Pancreas (tissue), 10 donors: ENCODE results near the gene CASP5. TPM values are rescaled to one million over a fixed set of nuclear protein-coding genes. Genes with fewer than 3 reads are reported as not detected.

ENCODE experiments used
- ATAC-seq, 4 donors: fragments of 200-7000 bp; cut with Tn5 transposase; one replicate each; pipeline versions ENCODE4 v1.8.0 to v1.9.1; 2020; ENCODE audit warnings: mild to moderate bottlenecking in 4 of 4, moderate library complexity in 4 of 4
- DNase-seq, 6 donors: peaks; one replicate each; pipeline ENCODE4 v3.0.0-alpha.2; 2020
- FAIRE-seq: peaks from 2 replicates; lab custom pipeline; 2012; peaks lifted over from hg19 to GRCh38; lab: Jason Lieb, UNC
- H3K27ac ChIP-seq, 4 donors: fragments of 200-600 bp; sonication (generic); 1 replicate in 3 of 4; 2 replicates in 1 of 4; pipeline versions ENCODE4 v1.5.0 to v1.8.0; 2020
- H3K27me3 ChIP-seq, 4 donors: fragments of 200-600 bp; one replicate each; pipeline ENCODE4 v1.8.0; 2021
- H3K36me3 ChIP-seq, 3 donors: fragments of 200-600 bp; sonication (generic) in 1 of 3; one replicate each; pipeline versions ENCODE4 v1.5.0 to v1.8.0; 2020 to 2021
- H3K4me1 ChIP-seq, 3 donors: fragments of 200-600 bp; one replicate each; pipeline ENCODE4 v1.8.0; 2021
- H3K4me3 ChIP-seq, 4 donors: fragments of 200-600 bp; sonication (generic) in 2 of 4; one replicate each; pipeline versions ENCODE4 v1.5.0 to v1.8.0; 2020 to 2021
- H3K9me3 ChIP-seq, 4 donors: fragments of 200-600 bp; one replicate each; pipeline ENCODE4 v1.8.0; 2021
- WGBS, 2 donors: extraction: QIAGEN DNeasy Blood & Tissue Kit; methylation state at CpG; one replicate each; pipeline ENCODE4 v1.1.7; 2013; 5-methylcytosine and 5-hydroxymethylcytosine counted together
- intact Hi-C, 3 donors: fragments of 100-400 bp; cut with DNase I; formaldehyde crosslinking; loops; one replicate each; pipeline versions ENCODE4 v1.11.1 to v1.14.2; 2022
- polyA plus RNA-seq, 2 donors: library from polyadenylated mRNA; stranded (reverse); fragments of 200-250 nt; gene quantifications; one replicate each; pipeline ENCODE4 v1.2.3, GENCODE V29; 2013
- total RNA-seq, 6 donors: library from RNA; stranded (reverse); fragmentation: NEBNext Ultra II Directional in 4 of 6; extraction: Animal tissue kit (Norgen Biotek cat#: 25700) in 4 of 6; gene quantifications; one replicate each; pipeline versions ENCODE4 v1.2.1 to v1.2.4, GENCODE V29; 2021 to 2023
- TF ChIP-seq, protein P1 (sequence below), 4 donors: fragments of 200-600 bp; sonication (generic) in 3 of 4; IDR thresholded peaks; one replicate each; pipeline versions ENCODE4 v1.5.0 to v1.8.0; 2021; ENCODE audit warnings: antibody characterized with exemption in 4 of 4
- donor health status: healthy with polysubstance abuse.
- donor health status: DM: no; HTN: no; CAD: no; lungs with moderate emphysema.
- donor health status: DM: no; HTN: no; CAD: no.
- donor health status: control.
- donor health status: control.
- donor health status: Bipolar disorder and iron deficiency.
- donor health status: DM: yes; HTN: yes; CAD: no.
- donor health status: DM: no; HTN: no; CAD: no.
- donor health status: DM: no; HTN: no; CAD: no.
- donor health status: DM: yes; HTN: yes; CAD: no.

Gene CASP5
- total and polyA plus RNA-seq, 8 donors, result 0.12 to 0.25 TPM; not detected in 6

DNA sequence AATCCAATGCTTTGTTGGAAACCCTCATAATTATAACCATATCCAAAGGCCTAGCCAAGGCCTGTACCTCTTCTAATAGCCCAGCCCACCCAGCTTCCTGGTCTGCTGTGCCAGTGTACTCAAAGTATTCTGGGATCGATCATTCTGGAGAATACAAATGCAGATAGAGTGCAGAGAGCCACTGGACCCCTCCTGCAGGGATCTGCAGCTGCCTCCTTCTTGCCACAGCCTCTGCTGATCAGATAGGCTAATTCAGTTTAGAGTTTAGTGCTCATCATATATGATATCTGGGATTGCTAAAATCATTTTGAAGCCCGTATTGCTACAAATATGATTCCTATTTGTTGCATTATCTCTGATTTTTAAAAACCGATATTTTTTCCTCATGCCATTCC is 17.5 kb downstream of the CASP5 start:
- no peaks in the 10 kb centered on the region for H3K4me1 ChIP-seq
- H3K9me3 ChIP-seq, result no peaks in the 10 kb centered on the region
- H3K36me3 ChIP-seq, result no peaks in the 10 kb centered on the region
- FAIRE-seq, result no peak
- H3K4me3 ChIP-seq, result no peak overlapping the region
- intact Hi-C loops, result no loop called here
- no peak for ATAC-seq
- no peak overlapping the region for H3K27ac ChIP-seq
- H3K27me3 ChIP-seq, result no peaks in the 10 kb centered on the region
- no peak for DNase-seq
- TF ChIP-seq, protein P1, sequence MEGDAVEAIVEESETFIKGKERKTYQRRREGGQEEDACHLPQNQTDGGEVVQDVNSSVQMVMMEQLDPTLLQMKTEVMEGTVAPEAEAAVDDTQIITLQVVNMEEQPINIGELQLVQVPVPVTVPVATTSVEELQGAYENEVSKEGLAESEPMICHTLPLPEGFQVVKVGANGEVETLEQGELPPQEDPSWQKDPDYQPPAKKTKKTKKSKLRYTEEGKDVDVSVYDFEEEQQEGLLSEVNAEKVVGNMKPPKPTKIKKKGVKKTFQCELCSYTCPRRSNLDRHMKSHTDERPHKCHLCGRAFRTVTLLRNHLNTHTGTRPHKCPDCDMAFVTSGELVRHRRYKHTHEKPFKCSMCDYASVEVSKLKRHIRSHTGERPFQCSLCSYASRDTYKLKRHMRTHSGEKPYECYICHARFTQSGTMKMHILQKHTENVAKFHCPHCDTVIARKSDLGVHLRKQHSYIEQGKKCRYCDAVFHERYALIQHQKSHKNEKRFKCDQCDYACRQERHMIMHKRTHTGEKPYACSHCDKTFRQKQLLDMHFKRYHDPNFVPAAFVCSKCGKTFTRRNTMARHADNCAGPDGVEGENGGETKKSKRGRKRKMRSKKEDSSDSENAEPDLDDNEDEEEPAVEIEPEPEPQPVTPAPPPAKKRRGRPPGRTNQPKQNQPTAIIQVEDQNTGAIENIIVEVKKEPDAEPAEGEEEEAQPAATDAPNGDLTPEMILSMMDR (IDR thresholded peaks at IDR 0.05), result no peak
- WGBS, 2 donors, result 62 to 63% methylated on average over 3 of the region's 3 CpGs

DNA sequence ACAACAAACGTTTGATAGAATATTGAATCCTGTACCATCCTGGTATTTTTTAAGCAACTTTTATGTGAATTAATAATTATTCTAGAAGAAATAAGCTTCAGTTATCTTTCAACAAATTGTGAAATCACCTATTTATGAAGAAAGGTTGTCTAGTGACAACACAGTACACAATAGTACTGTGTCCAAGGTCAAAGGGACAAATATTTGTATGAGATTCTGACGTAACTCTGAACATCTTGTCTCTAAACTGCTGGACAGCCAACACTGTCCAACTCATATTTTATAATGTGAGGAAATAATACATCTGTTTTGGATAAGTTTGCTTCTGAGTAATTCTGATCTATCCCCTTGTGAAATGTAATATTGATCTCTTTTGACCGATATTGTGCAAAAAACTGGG is 18.9 kb downstream of the CASP5 start:
- TF ChIP-seq, protein P1 (IDR thresholded peaks at IDR 0.05), result no peak

DNA sequence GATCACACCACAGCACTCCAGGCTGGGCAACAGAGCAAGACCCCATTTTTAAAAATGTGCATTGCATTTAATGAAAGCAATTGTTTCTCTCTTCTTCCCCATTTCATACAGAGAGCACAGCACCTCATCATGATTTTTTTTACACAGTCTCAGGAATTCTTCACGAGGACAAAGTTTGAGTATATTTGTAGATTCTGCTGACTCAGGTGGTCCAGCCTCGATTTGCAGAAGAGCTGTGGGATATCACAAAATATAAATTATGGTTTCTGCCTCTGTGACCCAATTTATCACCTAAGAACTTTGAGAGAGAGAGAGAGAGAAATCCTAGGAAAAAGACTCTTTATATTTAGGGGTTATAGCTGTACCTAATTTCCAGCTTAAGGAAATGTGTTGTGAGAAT is 19.8 kb downstream of the CASP5 start:
- Histone ChIP-seq H3K4me3 (no peak overlapping the region), H3K4me1 (no peaks in the 10 kb centered on the region), H3K27me3 (no peaks in the 10 kb centered on the region), H3K27ac (no peak overlapping the region), H3K36me3 (no peaks in the 10 kb centered on the region), H3K9me3 (no peaks in the 10 kb centered on the region)
- FAIRE-seq (no peak), ATAC-seq (no peak), DNase-seq (no peak)
- TF ChIP-seq, protein P1 (IDR thresholded peaks at IDR 0.05), result no peak
- intact Hi-C loops, result no loop called here
- 70 to 76% methylated on average over 2 of the region's 2 CpGs for WGBS, 2 donors

More for the DNA sequence above, 18.9 kb downstream of the CASP5 start:
- Histone ChIP-seq H3K36me3 (no peaks in the 10 kb centered on the region), H3K9me3 (no peaks in the 10 kb centered on the region), H3K4me3 (no peak overlapping the region), H3K4me1 (no peaks in the 10 kb centered on the region), H3K27ac (no peak overlapping the region), H3K27me3 (no peaks in the 10 kb centered on the region)
- ATAC-seq (no peak), FAIRE-seq (no peak), DNase-seq (no peak)
- WGBS, 2 donors, result 41 to 43% methylated on average over 3 of the region's 3 CpGs
- intact Hi-C loops, result no loop called here

DNA sequence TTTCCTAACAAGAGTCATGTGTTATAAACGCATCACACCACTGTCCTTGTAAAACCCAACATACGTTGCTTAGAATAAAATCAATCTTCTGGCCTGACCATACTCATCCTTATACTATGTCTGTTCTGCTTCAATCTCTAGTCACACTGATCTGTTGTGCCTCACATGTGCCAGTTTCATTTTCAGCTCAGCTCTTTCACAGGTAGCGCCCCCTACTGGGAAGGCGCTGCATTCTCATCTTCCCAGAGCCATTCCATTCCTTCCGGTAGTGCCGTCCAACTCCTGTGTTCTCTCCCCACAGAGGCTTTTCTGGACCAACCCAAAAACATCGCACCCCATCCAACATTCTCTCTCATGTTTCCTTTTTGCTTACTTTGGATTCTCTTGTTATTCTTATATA is 22.2 kb downstream of the CASP5 start:
- Histone ChIP-seq H3K9me3 (no peaks in the 10 kb centered on the region), H3K4me3 (no peak overlapping the region), H3K27me3 (no peaks in the 10 kb centered on the region), H3K36me3 (no peaks in the 10 kb centered on the region), H3K4me1 (no peaks in the 10 kb centered on the region), H3K27ac (no peak overlapping the region)
- ATAC-seq (peak in 2 of 4 donors; percentile 53 to 62), FAIRE-seq (no peak), DNase-seq (peak in 2 of 6 donors; percentile 15 to 21)
- TF ChIP-seq, protein P1 (IDR thresholded peaks at IDR 0.05), result peak in 3 of 4 donors; percentile 17 to 35 (median 20)
- WGBS, 2 donors, result 74 to 84% methylated on average over 7 of the region's 7 CpGs
- intact Hi-C loops, result no loop called here

DNA sequence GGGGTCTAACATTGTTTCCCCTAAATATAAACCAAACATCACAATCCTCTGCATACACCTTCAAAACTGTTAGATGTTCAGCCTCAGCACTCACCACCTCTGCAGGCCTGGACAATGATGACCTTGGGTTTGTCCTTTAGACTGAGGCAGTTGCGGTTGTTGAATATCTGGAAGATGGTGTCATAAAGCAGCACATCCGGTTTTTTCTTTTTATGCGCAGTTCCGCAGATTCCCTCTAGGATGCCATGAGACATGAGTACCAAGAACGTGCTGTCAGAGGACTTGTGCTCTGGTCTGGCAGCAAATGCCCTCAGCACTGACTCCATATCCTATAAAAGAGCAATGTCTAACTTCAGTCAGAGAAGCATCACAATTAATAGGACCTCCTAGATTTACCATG is 22.8 kb downstream of the CASP5 start:
- Histone ChIP-seq H3K27ac (no peak overlapping the region), H3K4me1 (no peaks in the 10 kb centered on the region), H3K27me3 (no peaks in the 10 kb centered on the region), H3K4me3 (no peak overlapping the region), H3K36me3 (no peaks in the 10 kb centered on the region), H3K9me3 (no peaks in the 10 kb centered on the region)
- TF ChIP-seq, protein P1 (IDR thresholded peaks at IDR 0.05), result no peak
- DNase-seq (no peak), ATAC-seq (no peak), FAIRE-seq (no peak)
- intact Hi-C loops, result no loop called here
- 82 to 91% methylated on average over 5 of the region's 5 CpGs for WGBS, 2 donors
